ENCODE data around the gene RAPGEF4.
"Not testable (repeated sequence)": the region's sequence is repeated elsewhere in the genome, so short reads cannot be mapped to it uniquely, and the experiment has no call there.

The RAPGEF4 gene

DNA sequence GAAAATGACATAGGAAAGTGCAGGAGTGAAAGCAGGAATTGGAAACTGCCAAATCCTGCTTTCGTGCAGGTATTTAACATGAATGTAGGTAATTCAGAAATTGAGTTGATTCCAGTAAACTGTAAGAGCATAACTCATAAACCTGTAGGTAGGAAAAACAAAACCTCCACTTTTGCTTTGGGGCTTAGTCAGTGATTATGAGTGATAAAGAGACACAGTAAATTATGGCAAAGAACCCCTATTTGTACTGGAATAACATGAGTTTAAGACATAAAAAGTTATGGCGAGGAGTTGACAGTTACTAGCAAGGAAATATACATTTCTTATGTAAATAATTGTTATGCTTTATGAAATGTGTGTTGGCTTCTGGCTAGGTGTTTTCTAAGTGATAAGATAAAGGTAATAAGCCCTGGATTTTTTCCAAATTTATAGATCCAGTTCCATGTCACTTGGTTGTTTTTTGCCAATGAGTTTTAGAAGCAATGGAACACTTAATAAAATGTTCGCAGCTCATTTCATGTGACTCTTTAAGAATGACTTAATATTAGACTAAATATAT lies 357.3 kb downstream of the RAPGEF4 start:
- ChIA-PET CTCF (interaction anchor here (2.5 to 3.9 kb wide), 3 partner anchors 12 to 65 kb away, joined by 10 to 33 read pairs (median 12); no protein-coding TSS in a partner anchor), POLR2A (no interaction called here)
- no peak for DNase-seq (ENCODE audit: low read depth, low spot score)
- no peak overlapping the region for H3K4me3 ChIP-seq (ENCODE audit: low read depth, low read length)
- TF ChIP-seq, protein P1, sequence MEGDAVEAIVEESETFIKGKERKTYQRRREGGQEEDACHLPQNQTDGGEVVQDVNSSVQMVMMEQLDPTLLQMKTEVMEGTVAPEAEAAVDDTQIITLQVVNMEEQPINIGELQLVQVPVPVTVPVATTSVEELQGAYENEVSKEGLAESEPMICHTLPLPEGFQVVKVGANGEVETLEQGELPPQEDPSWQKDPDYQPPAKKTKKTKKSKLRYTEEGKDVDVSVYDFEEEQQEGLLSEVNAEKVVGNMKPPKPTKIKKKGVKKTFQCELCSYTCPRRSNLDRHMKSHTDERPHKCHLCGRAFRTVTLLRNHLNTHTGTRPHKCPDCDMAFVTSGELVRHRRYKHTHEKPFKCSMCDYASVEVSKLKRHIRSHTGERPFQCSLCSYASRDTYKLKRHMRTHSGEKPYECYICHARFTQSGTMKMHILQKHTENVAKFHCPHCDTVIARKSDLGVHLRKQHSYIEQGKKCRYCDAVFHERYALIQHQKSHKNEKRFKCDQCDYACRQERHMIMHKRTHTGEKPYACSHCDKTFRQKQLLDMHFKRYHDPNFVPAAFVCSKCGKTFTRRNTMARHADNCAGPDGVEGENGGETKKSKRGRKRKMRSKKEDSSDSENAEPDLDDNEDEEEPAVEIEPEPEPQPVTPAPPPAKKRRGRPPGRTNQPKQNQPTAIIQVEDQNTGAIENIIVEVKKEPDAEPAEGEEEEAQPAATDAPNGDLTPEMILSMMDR (IDR thresholded peaks at IDR 0.05; ENCODE audit: insufficient read depth, low read length, missing control alignments), result no peak

DNA sequence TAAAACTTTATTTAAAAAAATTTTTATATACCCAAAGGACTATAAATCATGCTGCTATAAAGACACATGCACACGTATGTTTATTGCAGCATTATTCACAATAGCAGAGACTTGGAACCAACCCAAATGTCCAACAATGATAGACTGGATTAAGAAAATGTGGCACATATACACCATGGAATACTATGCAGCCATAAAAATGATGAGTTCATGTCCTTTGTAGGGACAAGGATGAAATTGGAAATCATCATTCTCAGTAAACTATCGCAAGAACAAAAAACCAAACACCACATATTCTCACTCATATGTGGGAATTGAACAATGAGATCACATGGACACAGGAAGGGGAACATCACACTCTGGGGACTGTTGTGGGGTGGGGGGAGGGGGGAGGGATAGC lies 358.0 kb downstream of the RAPGEF4 start:
- CTCF ChIA-PET, result interaction anchor here (3.9 kb wide), 1 partner anchor 66 kb away, joined by 33 read pairs; no protein-coding TSS in a partner anchor
- DNase-seq (ENCODE audit: low read depth, low spot score); H3K4me3 ChIP-seq (ENCODE audit: low read depth, low read length); POLR2A ChIA-PET: not testable (repeated sequence)

GRCh38 chr2:173094731-173095130 lies 359.1 kb downstream of the RAPGEF4 start:
- ChIA-PET POLR2A (no interaction called here), CTCF (interaction anchor here (1.3 to 3.3 kb wide), 2 partner anchors 67 to 116 kb away, joined by 4 to 14 read pairs; no protein-coding TSS in a partner anchor)
- no peak overlapping the region for H3K4me3 ChIP-seq (ENCODE audit: low read depth, low read length)
- TF ChIP-seq, protein P1 (IDR thresholded peaks at IDR 0.05; ENCODE audit: insufficient read depth, low read length, missing control alignments), result no peak
- DNase-seq (ENCODE audit: low read depth, low spot score), result no peak

DNA sequence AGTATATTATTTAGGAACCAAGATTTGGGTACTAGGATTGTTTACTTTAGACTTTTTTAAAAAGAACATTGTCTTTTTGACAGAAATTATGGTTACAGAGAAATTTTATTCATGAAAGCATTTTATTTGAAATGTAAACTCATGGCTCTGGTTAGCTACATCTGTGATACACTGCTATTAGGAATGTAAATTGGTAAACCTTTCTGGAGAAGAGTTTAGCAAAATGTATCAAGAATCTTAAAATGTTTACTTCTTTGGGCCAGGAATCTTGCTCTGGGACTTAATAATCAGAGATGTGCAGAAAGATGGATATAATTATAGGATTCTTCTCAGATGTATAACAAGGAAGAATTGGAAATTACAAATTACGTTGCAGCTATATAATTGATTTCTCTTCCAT lies 359.7 kb downstream of the RAPGEF4 start:
- CTCF ChIA-PET, result interaction anchor here (1.3 to 3.3 kb wide), 2 partner anchors 68 to 115 kb away, joined by 4 to 14 read pairs; no protein-coding TSS in a partner anchor
- POLR2A ChIA-PET, result no interaction called here
- no peak overlapping the region for H3K4me3 ChIP-seq (ENCODE audit: low read depth, low read length)
- TF ChIP-seq, protein P1 (IDR thresholded peaks at IDR 0.05; ENCODE audit: insufficient read depth, low read length, missing control alignments), result no peak
- no peak for DNase-seq (ENCODE audit: low read depth, low spot score)

- CTCF ChIA-PET, result interaction anchor here (0.8 to 3.1 kb wide), 2 partner anchors 10 to 72 kb away, joined by 3 to 12 read pairs; no protein-coding TSS in a partner anchor
- H3K4me3 ChIP-seq (ENCODE audit: low read depth, low read length), result no peak overlapping the region
- TF ChIP-seq, protein P1 (IDR thresholded peaks at IDR 0.05; ENCODE audit: insufficient read depth, low read length, missing control alignments), result no peak
- POLR2A ChIA-PET, result interaction anchor here (0.6 kb wide), 1 partner anchor 17 kb away, joined by 3 read pairs; no protein-coding TSS in a partner anchor
- DNase-seq (ENCODE audit: low read depth, low spot score), result no peak
Observed at GRCh38 chr2:173099271-173099670, 363.6 kb downstream of the RAPGEF4 start.

- ChIA-PET CTCF (interaction anchor here (2.0 to 3.1 kb wide), 2 partner anchors 72 to 111 kb away, joined by 8 to 12 read pairs; no protein-coding TSS in a partner anchor), POLR2A (interaction anchor here (0.6 kb wide), 1 partner anchor 16 kb away, joined by 3 read pairs; no protein-coding TSS in a partner anchor)
- DNase-seq (ENCODE audit: low read depth, low spot score), result no peak
- no peak overlapping the region for H3K4me3 ChIP-seq (ENCODE audit: low read depth, low read length)
- TF ChIP-seq, protein P1 (IDR thresholded peaks at IDR 0.05; ENCODE audit: insufficient read depth, low read length, missing control alignments), result no peak
Observed at GRCh38 chr2:173099804-173100203, 364.2 kb downstream of the RAPGEF4 start.
